ENCODE measurements around the gene RBM44. TPM values are rescaled to one million over a fixed set of nuclear protein-coding genes. Genes with fewer than 3 reads are reported as not detected.

RBM44 gene
- total RNA-seq, 2 donors from 2014 or later, result 1.6 to 7.1 TPM

DNA sequence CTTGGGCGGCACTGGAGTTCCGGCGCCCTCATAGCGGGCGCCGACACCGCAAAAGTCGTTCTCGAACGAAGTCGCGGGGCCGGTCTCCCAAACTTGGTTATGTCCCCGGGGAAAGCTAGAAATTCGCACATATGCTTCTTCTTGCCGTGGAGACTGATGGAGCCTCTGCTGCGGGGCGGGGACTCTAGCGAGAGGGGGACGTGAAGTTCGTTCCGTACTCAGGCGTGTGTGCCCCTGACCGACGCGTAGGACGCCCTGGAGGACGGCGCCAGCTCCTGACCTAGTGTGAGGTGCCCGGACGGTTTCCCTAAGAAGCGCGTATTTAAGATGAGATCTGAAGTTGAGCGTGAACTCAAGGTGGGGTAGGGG, 465 bp downstream of the RBM44 start:
- Histone ChIP-seq H3K4me1 (ENCODE audit: control insufficient read depth in 1 of 2, low read depth in 2 of 2) (no peaks in the 10 kb centered on the region), H3K27ac (no peak overlapping the region), H3K4me3 (no peak overlapping the region), H3K27me3 (replicated peaks; ENCODE audit: insufficient read depth) (no peaks in the 10 kb centered on the region), H3K9me3 (no peaks in the 10 kb centered on the region), H3K36me3 (no peaks in the 10 kb centered on the region)
- no peak for DNase-seq (ENCODE audit: low spot score)
- ATAC-seq (ENCODE audit: insufficient number of reproducible peaks, low FRiP score, low read depth), result no peak
- TF ChIP-seq CTCF (IDR thresholded peaks at IDR 0.05), result no peak

DNA sequence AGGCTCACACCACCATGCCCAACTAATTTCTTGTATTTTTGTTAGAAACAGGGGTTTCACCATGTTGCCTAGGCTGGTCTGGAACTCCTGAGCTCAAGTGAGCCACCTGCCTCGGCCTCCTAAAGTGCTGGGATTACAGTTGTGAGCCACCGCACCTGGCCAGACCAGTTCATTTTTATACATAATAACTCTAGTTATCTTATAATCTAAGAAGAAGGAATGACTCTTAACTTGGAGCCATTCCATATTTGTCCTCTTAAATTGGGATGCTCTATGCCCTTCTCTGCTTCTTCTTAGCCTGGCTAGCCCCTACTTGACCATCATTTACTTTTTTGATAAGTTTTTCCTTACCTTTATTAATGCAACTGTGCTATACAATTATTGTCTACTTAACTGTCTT, 2.9 kb downstream of the RBM44 start:
- TF ChIP-seq CTCF (IDR thresholded peaks at IDR 0.05), result no peak
- Histone ChIP-seq H3K27ac (no peak overlapping the region), H3K27me3 (replicated peaks; ENCODE audit: insufficient read depth) (no peaks in the 10 kb centered on the region), H3K4me3 (no peak overlapping the region), H3K9me3 (no peaks in the 10 kb centered on the region), H3K4me1 (ENCODE audit: control insufficient read depth in 1 of 2, low read depth in 2 of 2) (no peaks in the 10 kb centered on the region), H3K36me3 (no peaks in the 10 kb centered on the region)
- DNase-seq (ENCODE audit: low spot score) (no peak), ATAC-seq (ENCODE audit: insufficient number of reproducible peaks, low FRiP score, low read depth) (no peak)

DNA sequence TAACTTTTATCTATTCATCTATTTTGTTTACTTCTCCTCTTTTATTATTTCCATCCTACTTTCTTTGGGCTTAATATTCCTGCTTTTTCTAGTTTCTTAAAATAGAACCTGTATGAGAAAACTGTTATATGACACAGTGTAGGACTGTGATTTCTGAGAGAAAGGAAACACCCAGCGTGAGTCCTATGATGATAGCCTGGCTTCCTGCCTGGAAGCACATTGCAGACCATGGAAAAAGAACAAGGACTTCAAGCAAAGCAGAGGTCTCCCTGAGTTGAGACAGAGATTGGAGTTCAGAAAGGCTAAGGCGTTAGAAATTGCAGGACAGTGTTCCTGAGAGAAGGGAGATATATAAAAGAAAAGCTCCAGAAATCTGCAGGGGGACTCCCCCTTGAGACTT, 7.8 kb downstream of the RBM44 start:
- H3K36me3 ChIP-seq, result no peaks in the 10 kb centered on the region
- no peaks in the 10 kb centered on the region for H3K9me3 ChIP-seq
- no peak overlapping the region for H3K27ac ChIP-seq
- no peak for DNase-seq (ENCODE audit: low spot score)
- ATAC-seq (ENCODE audit: insufficient number of reproducible peaks, low FRiP score, low read depth), result no peak
- no peak overlapping the region for H3K4me3 ChIP-seq
- no peaks in the 10 kb centered on the region for H3K27me3 ChIP-seq (replicated peaks; ENCODE audit: insufficient read depth)
- no peaks in the 10 kb centered on the region for H3K4me1 ChIP-seq (ENCODE audit: control insufficient read depth in 1 of 2, low read depth in 2 of 2)
- no peak for TF ChIP-seq CTCF (IDR thresholded peaks at IDR 0.05)

GRCh38 chr2:237815637-237816036, 17.1 kb downstream of the RBM44 start:
- no peaks in the 10 kb centered on the region for H3K36me3 ChIP-seq
- no peak for DNase-seq (ENCODE audit: low spot score)
- no peak overlapping the region for H3K27ac ChIP-seq
- H3K9me3 ChIP-seq, result no peaks in the 10 kb centered on the region
- H3K4me1 ChIP-seq (ENCODE audit: control insufficient read depth in 1 of 2, low read depth in 2 of 2), result no peaks in the 10 kb centered on the region
- no peak for ATAC-seq (ENCODE audit: insufficient number of reproducible peaks, low FRiP score, low read depth)
- no peak overlapping the region for H3K4me3 ChIP-seq
- no peak for TF ChIP-seq CTCF (IDR thresholded peaks at IDR 0.05)
- H3K27me3 ChIP-seq (replicated peaks; ENCODE audit: insufficient read depth), result no peaks in the 10 kb centered on the region

DNA sequence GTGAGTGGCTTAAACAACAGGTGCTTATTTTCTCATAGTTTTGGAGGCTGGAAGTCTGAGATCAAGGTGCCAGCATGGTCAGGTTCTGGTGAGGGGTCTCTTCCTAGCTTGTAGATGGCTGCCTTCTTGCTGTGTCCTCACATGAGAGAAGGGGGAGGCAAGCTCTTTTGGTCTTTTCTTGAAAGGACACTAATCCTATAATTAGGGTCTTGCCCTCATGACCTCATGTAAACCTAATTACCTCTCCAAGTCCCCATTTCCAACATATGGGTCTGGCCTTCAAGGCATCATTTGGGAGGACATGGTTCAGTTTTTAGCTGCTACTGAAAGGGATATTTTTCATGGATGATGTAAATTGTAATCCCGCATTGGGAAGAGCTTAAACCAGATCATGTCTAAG, 18.0 kb downstream of the RBM44 start:
- TF ChIP-seq CTCF (IDR thresholded peaks at IDR 0.05), result no peak
- no peaks in the 10 kb centered on the region for H3K27me3 ChIP-seq (replicated peaks; ENCODE audit: insufficient read depth)
- no peaks in the 10 kb centered on the region for H3K36me3 ChIP-seq
- ATAC-seq (ENCODE audit: insufficient number of reproducible peaks, low FRiP score, low read depth) (no peak), DNase-seq (ENCODE audit: low spot score) (no peak)
- H3K4me3 ChIP-seq, result no peak overlapping the region
- H3K27ac ChIP-seq, result no peak overlapping the region
- H3K4me1 ChIP-seq (ENCODE audit: control insufficient read depth in 1 of 2, low read depth in 2 of 2), result no peaks in the 10 kb centered on the region
- H3K9me3 ChIP-seq, result no peaks in the 10 kb centered on the region

Data from thoracic aorta (tissue), 2 donors.